H9 (cell line): ENCODE measurements around the gene UGT1A8. TPM values are rescaled to one million over a fixed set of nuclear protein-coding genes. Genes with fewer than 3 reads are reported as not detected.

Source experiments
- DNase-seq: peaks from one replicate; pipeline ENCODE4 v3.0.0-alpha.2; 2017
- H2AFZ ChIP-seq: one replicate; pipeline ENCODE4 v1.6.1; 2013; ENCODE audit warnings: mild to moderate bottlenecking, low read length, control low read depth, moderate library complexity
- H2AK5ac ChIP-seq: 2 replicates; pipeline ENCODE4 v1.6.1; 2013; ENCODE audit warnings: low read length, control low read depth, mixed read lengths; ENCODE audit not compliant: insufficient read length
- H2BK120ac ChIP-seq: one replicate; pipeline ENCODE4 v1.6.1; 2013; ENCODE audit warnings: low read depth, mild to moderate bottlenecking, low read length, control low read depth, inconsistent platforms; ENCODE audit not compliant: poor library complexity, severe bottlenecking
- H2BK12ac ChIP-seq: 2 replicates; pipeline ENCODE4 v1.6.1; 2013; ENCODE audit warnings: low read length, control low read depth, mixed read lengths, low read depth; ENCODE audit not compliant: insufficient read length
- H2BK15ac ChIP-seq: 2 replicates; pipeline ENCODE4 v1.6.1; 2013; ENCODE audit warnings: low read depth, low read length, control low read depth
- H2BK20ac ChIP-seq: one replicate; pipeline ENCODE4 v1.6.1; 2013; ENCODE audit warnings: low read depth, mild to moderate bottlenecking, low read length, control low read depth, inconsistent platforms; ENCODE audit not compliant: poor library complexity, severe bottlenecking
- H2BK5ac ChIP-seq: 2 replicates; pipeline ENCODE4 v1.6.1; 2013; ENCODE audit warnings: low read length, control low read depth, mixed read lengths; ENCODE audit not compliant: insufficient read length
- H3K14ac ChIP-seq: 2 replicates; pipeline ENCODE4 v1.6.1; 2013; ENCODE audit warnings: low read length, control low read depth; ENCODE audit not compliant: insufficient read depth
- H3K18ac ChIP-seq: 2 replicates; pipeline ENCODE4 v1.6.1; 2013; ENCODE audit warnings: low read depth, mild to moderate bottlenecking, mixed read lengths, low read length, control low read depth; ENCODE audit not compliant: insufficient read length
- H3K23ac ChIP-seq: 2 replicates; pipeline ENCODE4 v1.6.1; 2013; ENCODE audit warnings: low read length, control low read depth, mixed read lengths, low read depth; ENCODE audit not compliant: insufficient read length
- H3K23me2 ChIP-seq: 2 replicates; pipeline ENCODE4 v1.6.1; 2013; ENCODE audit warnings: low read depth, mild to moderate bottlenecking, mixed read lengths, low read length, control low read depth; ENCODE audit not compliant: insufficient read length, poor library complexity, severe bottlenecking
- H3K27ac ChIP-seq: 2 replicates; pipeline ENCODE4 v1.5.1; 2013; ENCODE audit warnings: low read length, control low read depth, mixed read lengths, low read depth; ENCODE audit not compliant: insufficient read length
- H3K27me3 ChIP-seq: 2 replicates; pipeline ENCODE4 v1.6.1; 2013; ENCODE audit warnings: low read length, control low read depth, inconsistent platforms; ENCODE audit not compliant: insufficient read depth
- H3K4ac ChIP-seq: 2 replicates; pipeline ENCODE4 v1.6.1; 2013; ENCODE audit warnings: low read depth, mild to moderate bottlenecking, control low read depth, inconsistent platforms, low read length, moderate library complexity
- H3K4me1 ChIP-seq: 2 replicates; pipeline ENCODE4 v1.6.1; 2013; ENCODE audit warnings: low read length, control low read depth, inconsistent platforms; ENCODE audit not compliant: insufficient read depth
- H3K4me2 ChIP-seq: 2 replicates; pipeline ENCODE4 v1.6.1; 2013; ENCODE audit warnings: low read length, control low read depth, mixed read lengths; ENCODE audit not compliant: insufficient read length, insufficient read depth
- H3K56ac ChIP-seq: 2 replicates; pipeline ENCODE4 v1.6.1; 2013; ENCODE audit warnings: low read depth, mild to moderate bottlenecking, mixed read lengths, low read length, control low read depth; ENCODE audit not compliant: insufficient read length
- H3K79me1 ChIP-seq: 2 replicates; pipeline ENCODE4 v1.6.1; 2013; ENCODE audit warnings: low read depth, mild to moderate bottlenecking, moderate library complexity, low read length, control low read depth, inconsistent platforms; ENCODE audit not compliant: insufficient read depth, poor library complexity, severe bottlenecking
- H3K79me2 ChIP-seq: 2 replicates; pipeline ENCODE4 v1.6.1; 2013; ENCODE audit warnings: low read length, control low read depth, inconsistent platforms; ENCODE audit not compliant: insufficient read depth
- H3K9ac ChIP-seq: 2 replicates; pipeline ENCODE4 v1.6.1; 2013; ENCODE audit warnings: low read length, control low read depth, mixed read lengths; ENCODE audit not compliant: insufficient read length; ENCODE audit errors: extremely low read depth
- H3K9me3 ChIP-seq: one replicate; pipeline ENCODE4 v1.6.1; 2013; ENCODE audit warnings: low read depth, low read length, inconsistent platforms; ENCODE audit not compliant: control insufficient read depth
- H3T11ph ChIP-seq: one replicate; pipeline ENCODE4 v1.6.1; 2013; ENCODE audit warnings: mild to moderate bottlenecking, low read length, control low read depth, inconsistent platforms
- H4K20me1 ChIP-seq: one replicate; pipeline ENCODE4 v1.6.1; 2013; ENCODE audit not compliant: control insufficient read depth, insufficient read length, insufficient read depth
- H4K5ac ChIP-seq: 2 replicates; pipeline ENCODE4 v1.6.1; 2013; ENCODE audit warnings: low read depth, mild to moderate bottlenecking, mixed read lengths, low read length, control low read depth; ENCODE audit not compliant: insufficient read length
- H4K8ac ChIP-seq: replicated peaks from 2 replicates; pipeline ENCODE4 v1.6.1; 2013; ENCODE audit warnings: low read length, control low read depth, mixed read lengths, low read depth; ENCODE audit not compliant: insufficient read length
- H4K91ac ChIP-seq: 2 replicates; pipeline ENCODE4 v1.6.1; 2013; ENCODE audit warnings: low read depth, mild to moderate bottlenecking, moderate library complexity, mixed read lengths, low read length, control low read depth; ENCODE audit not compliant: insufficient read length
- H3K27ac Mint-ChIP-seq, 3 experiments: 2 replicates in 2 of 3; 3 replicates in 1 of 3; pipeline ENCODE4 v1.8.0; 2020 to 2021; ENCODE audit warnings: mixed read lengths in 3 of 3, mild to moderate bottlenecking in 1 of 3, moderate library complexity in 1 of 3
- H3K27me3 Mint-ChIP-seq: 2 replicates; pipeline ENCODE4 v1.8.0; 2021; ENCODE audit warnings: low read depth, mild to moderate bottlenecking, moderate library complexity, mixed read lengths
- H3K36me3 Mint-ChIP-seq, 3 experiments: 2 replicates in 2 of 3; 3 replicates in 1 of 3; pipeline ENCODE4 v1.8.0; 2020 to 2021; ENCODE audit warnings: low read depth in 3 of 3, mixed read lengths in 3 of 3; ENCODE audit not compliant: insufficient read depth in 1 of 3
- H3K4me1 Mint-ChIP-seq, 2 experiments: 2 replicates each; pipeline ENCODE4 v1.8.0; 2020; ENCODE audit warnings: mixed read lengths in 2 of 2
- H3K4me3 Mint-ChIP-seq, 2 experiments: 2 replicates in 1 of 2; 3 replicates in 1 of 2; pipeline ENCODE4 v1.8.0; 2020 to 2021; ENCODE audit warnings: mild to moderate bottlenecking in 2 of 2, mixed read lengths in 2 of 2, moderate library complexity in 1 of 2
- H3K9me3 Mint-ChIP-seq, 2 experiments: 2 replicates in 1 of 2; 3 replicates in 1 of 2; pipeline ENCODE4 v1.8.0; 2020; ENCODE audit warnings: mild to moderate bottlenecking in 2 of 2, mixed read lengths in 2 of 2, moderate library complexity in 1 of 2
- CTCF ChIP-seq: fragments of 200-600 bp; sonication (generic); conservative IDR thresholded peaks from 3 replicates; pipeline ENCODE4 v1.8.0; 2021; ENCODE audit warnings: antibody characterized with exemption, mild to moderate bottlenecking
- WGBS: extraction: QIAGEN DNeasy Blood & Tissue Kit; methylation state at CpG from one replicate; pipeline ENCODE4 v1.1.7; 2013; ENCODE audit warnings: missing lambda C conversion rate, low lambda C conversion rate, mixed read lengths; ENCODE audit not compliant: insufficient read length; ENCODE audit errors: extremely low coverage; 5-methylcytosine and 5-hydroxymethylcytosine counted together
- total RNA-seq: library from RNA; stranded (reverse); gene quantifications from 2 replicates; pipeline ENCODE4 v1.2.1, GENCODE V29; 2021

The UGT1A8 gene
- total RNA-seq, 1 experiment from 2014 or later, result not detected

GRCh38 chr2:233650981-233651380, 33.5 kb downstream of the UGT1A8 start:
- Histone ChIP-seq H2AFZ (no peak overlapping the region), H3K56ac (no peak overlapping the region), H2BK12ac (no peak overlapping the region), H3K79me1 (no peaks in the 10 kb centered on the region), H3T11ph (no peak overlapping the region), H3K14ac (no peak overlapping the region), H2BK5ac (no peak overlapping the region), H3K9me3 (peaks cover 2% of the 10 kb centered on the region), H2BK15ac (no peak overlapping the region), H3K23me2 (no peaks in the 10 kb centered on the region), H4K8ac (no peak overlapping the region), H3K79me2 (no peaks in the 10 kb centered on the region), H3K4ac (no peak overlapping the region), H2BK20ac (no peak overlapping the region), H4K20me1 (no peaks in the 10 kb centered on the region), H4K5ac (no peak overlapping the region), H3K27ac (no peak overlapping the region), H4K91ac (no peak overlapping the region), H2BK120ac (no peak overlapping the region), H3K4me1 (no peaks in the 10 kb centered on the region), H3K18ac (no peak overlapping the region), H2AK5ac (no peak overlapping the region), H3K9ac (no peak overlapping the region), H3K27me3 (no peaks in the 10 kb centered on the region), H3K4me2 (no peak overlapping the region), H3K23ac (no peak overlapping the region)
- Mint-ChIP-seq H3K4me1 (no peaks in the 10 kb centered on the region), H3K36me3 (peaks cover 9 to 17% (median 16%) of the 10 kb centered on the region in 3 experiments), H3K27me3 (peaks cover 11% of the 10 kb centered on the region), H3K9me3 (peaks cover 19 to 22% of the 10 kb centered on the region in 2 experiments), H3K4me3 (no peak overlapping the region), H3K27ac (no peak overlapping the region)
- no peak for TF ChIP-seq CTCF
- no CpG with 5 or more reads among the region's 4 CpGs for WGBS
- no peak for DNase-seq
